Vagina (tissue), 2 donors: Measurements from ENCODE around the gene PDRG1. TPM values are rescaled to one million over a fixed set of nuclear protein-coding genes. Genes with fewer than 3 reads are reported as not detected.

Source experiments
- DNase-seq, 2 donors: peaks; one replicate each; pipeline ENCODE4 v3.0.0-alpha.2; 2017; ENCODE audit errors: extremely low spot score in 2 of 2
- H3K27ac ChIP-seq: fragments of 200-600 bp; sonication (generic); one replicate; pipeline ENCODE4 v1.5.1; 2019
- H3K27me3 ChIP-seq: fragments of 200-600 bp; sonication (generic); one replicate; pipeline ENCODE4 v1.5.1; 2019
- H3K36me3 ChIP-seq, 2 donors: fragments of 200-600 bp; sonication (generic); one replicate each; pipeline ENCODE4 v1.5.1; 2017 to 2019
- H3K4me1 ChIP-seq: fragments of 200-600 bp; sonication (generic); one replicate; pipeline ENCODE4 v1.5.1; 2019
- H3K4me3 ChIP-seq, 2 donors: fragments of 200-600 bp; sonication (generic); 1 replicate in 1 of 2; 2 replicates in 1 of 2; pipeline ENCODE4 v1.5.1; 2016 to 2019
- H3K9me3 ChIP-seq: fragments of 200-600 bp; sonication (generic); one replicate; pipeline ENCODE4 v1.5.1; 2019
- POLR2A ChIP-seq, 2 donors: fragments of 450-650 bp; IDR thresholded peaks; one replicate each; pipeline ENCODE4 v1.6.1; 2017; ENCODE audit warnings: antibody characterized with exemption in 2 of 2, mild to moderate bottlenecking in 2 of 2, moderate library complexity in 2 of 2
- POLR2AphosphoS5 ChIP-seq, 2 donors: sonication (generic); formaldehyde crosslinking; IDR thresholded peaks; one replicate each; pipeline ENCODE4 v1.9.0; 2017; ENCODE audit warnings: antibody characterized with exemption in 2 of 2, mild to moderate bottlenecking in 2 of 2, low read depth in 1 of 2; ENCODE audit not compliant: insufficient read depth in 1 of 2
- intact Hi-C: fragments of 100-400 bp; cut with DNase I; formaldehyde crosslinking; loops from one replicate; pipeline ENCODE4 v1.15.1; 2023
- total RNA-seq: library from RNA; depleted of rRNA; stranded (reverse); fragments of >200 nt; gene quantifications from one replicate; pipeline ENCODE4 v1.2.3, GENCODE V29; 2016
- TF ChIP-seq, protein P1 (sequence below), 3 experiments: fragments of 450-650 bp in 2 of 3; fragments of 200-600 bp in 1 of 3; sonication (generic) in 1 of 3; IDR thresholded peaks; one replicate each; pipeline ENCODE4 v1.5.1; 2017 to 2019; ENCODE audit warnings: antibody characterized with exemption in 3 of 3, mild to moderate bottlenecking in 2 of 3, moderate library complexity in 2 of 3

PDRG1 gene
- total RNA-seq, 1 donor from 2014 or later = 5.9 TPM

DNA sequence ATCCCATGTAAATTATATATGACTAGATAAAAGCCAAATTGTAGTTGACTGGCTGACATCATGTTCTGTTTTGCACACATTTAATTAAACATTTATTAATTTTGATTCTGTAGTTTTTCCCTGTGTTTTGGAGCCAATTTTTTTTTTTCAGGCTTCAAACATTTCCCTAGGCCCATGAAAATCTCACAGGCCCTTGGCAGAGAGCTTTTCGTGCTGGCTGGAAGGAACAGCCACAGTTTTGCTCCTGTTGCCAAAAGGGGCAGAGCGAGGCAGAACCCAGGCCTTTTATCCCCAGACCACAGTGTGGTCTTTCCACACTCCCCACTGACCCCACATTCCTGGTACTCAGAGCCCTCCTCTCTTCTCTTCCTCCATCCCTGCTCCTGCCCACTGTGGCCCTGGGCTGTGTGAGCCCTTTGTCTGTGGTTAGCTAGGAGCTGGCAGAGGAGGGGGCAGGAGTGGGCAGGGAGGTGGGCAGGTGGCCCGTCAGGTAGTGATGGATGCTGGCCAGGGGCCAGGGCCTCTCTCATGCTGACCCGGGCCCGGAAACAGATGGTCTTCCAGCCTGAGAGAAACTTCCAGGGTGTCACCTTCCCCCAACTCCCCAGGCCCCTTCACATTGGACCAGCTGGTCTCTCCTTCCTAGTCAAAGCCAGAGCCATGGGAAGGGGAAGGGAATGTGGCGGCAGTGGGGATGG, 38.9 kb upstream of the PDRG1 start:
- intact Hi-C loops = no loop called here
- Histone ChIP-seq H3K27ac (no peak overlapping the region), H3K9me3 (no peaks in the 10 kb centered on the region), H3K27me3 (no peaks in the 10 kb centered on the region), H3K36me3 (no peaks in the 10 kb centered on the region), H3K4me1 (no peaks in the 10 kb centered on the region), H3K4me3 (no peak overlapping the region)
- TF ChIP-seq POLR2A (IDR thresholded peaks at IDR 0.05) (no peak), POLR2AphosphoS5 (IDR thresholded peaks at IDR 0.05; ENCODE audit: insufficient read depth in 1 of 2, low read depth in 1 of 2) (no peak)
- TF ChIP-seq, protein P1, sequence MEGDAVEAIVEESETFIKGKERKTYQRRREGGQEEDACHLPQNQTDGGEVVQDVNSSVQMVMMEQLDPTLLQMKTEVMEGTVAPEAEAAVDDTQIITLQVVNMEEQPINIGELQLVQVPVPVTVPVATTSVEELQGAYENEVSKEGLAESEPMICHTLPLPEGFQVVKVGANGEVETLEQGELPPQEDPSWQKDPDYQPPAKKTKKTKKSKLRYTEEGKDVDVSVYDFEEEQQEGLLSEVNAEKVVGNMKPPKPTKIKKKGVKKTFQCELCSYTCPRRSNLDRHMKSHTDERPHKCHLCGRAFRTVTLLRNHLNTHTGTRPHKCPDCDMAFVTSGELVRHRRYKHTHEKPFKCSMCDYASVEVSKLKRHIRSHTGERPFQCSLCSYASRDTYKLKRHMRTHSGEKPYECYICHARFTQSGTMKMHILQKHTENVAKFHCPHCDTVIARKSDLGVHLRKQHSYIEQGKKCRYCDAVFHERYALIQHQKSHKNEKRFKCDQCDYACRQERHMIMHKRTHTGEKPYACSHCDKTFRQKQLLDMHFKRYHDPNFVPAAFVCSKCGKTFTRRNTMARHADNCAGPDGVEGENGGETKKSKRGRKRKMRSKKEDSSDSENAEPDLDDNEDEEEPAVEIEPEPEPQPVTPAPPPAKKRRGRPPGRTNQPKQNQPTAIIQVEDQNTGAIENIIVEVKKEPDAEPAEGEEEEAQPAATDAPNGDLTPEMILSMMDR (IDR thresholded peaks at IDR 0.05) = no peak
- DNase-seq = no peak

DNA sequence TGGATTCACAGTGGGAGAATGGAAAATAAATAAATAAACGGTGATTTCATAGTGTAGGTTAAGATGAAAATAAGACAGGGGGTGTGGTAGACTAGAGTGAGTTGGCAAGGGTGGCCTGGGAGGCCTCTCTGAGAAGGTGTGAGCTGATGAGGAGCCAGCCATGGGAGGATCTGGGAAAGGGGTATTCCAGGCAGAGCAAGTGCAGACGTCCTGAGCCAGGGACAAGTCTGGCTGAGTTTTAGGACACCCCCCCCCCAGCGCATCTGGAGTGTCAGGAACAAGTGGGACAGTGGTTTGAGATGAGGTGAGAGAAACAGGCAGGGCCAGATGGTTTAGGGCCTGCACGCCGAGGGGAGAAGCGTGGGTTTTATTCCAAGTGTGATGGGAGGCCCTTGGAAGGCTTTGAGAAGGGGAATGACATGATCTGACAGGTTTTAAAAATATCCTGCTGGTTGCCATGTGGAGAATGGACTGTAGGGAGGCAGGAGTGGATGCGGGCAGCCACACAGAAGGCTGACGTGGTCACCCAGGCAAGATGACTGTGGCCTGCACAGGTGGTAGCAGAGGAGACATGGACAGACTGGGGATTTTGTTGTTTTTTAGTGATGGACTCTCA, 37.3 kb upstream of the PDRG1 start:
- no peaks in the 10 kb centered on the region for H3K9me3 ChIP-seq
- H3K27ac ChIP-seq = no peak overlapping the region
- H3K4me1 ChIP-seq = no peaks in the 10 kb centered on the region
- H3K4me3 ChIP-seq = no peak overlapping the region
- DNase-seq = no peak
- intact Hi-C loops = no loop called here
- H3K36me3 ChIP-seq = no peaks in the 10 kb centered on the region
- no peaks in the 10 kb centered on the region for H3K27me3 ChIP-seq
- no peak for TF ChIP-seq POLR2AphosphoS5 (IDR thresholded peaks at IDR 0.05; ENCODE audit: insufficient read depth in 1 of 2, low read depth in 1 of 2)
- no peak for TF ChIP-seq POLR2A (IDR thresholded peaks at IDR 0.05)

DNA sequence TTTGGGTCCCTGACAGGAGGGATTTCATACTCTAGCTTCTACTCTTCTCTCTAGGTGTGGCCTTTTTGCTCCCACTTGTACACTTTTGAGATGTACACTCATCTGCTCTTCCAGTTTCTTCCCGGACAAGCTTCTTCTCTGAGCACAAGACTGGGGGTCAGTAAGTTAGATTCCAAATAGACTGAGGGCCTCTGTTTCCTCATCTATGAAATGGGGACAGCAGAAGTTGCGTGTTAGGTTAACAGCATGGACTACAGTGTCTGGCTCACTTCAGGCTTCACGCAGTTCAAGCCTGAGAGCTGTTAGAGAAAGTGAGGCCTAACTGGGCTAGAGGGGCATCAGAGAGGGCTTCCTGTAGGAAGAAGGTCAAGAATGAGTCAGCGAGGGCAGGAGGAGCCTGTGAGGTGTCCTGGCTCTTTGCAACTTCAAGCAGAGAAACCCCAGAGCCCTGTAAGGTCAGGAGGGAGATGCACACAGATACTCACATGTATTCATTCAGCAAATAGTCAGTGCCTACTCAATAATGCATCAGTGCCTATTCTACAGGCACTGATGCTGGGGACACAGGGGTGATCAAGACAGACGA, 36.7 kb upstream of the PDRG1 start:
- TF ChIP-seq, protein P1 (IDR thresholded peaks at IDR 0.05) = no peak
- TF ChIP-seq POLR2AphosphoS5 (IDR thresholded peaks at IDR 0.05; ENCODE audit: insufficient read depth in 1 of 2, low read depth in 1 of 2) = no peak
- TF ChIP-seq POLR2A (IDR thresholded peaks at IDR 0.05) = no peak
- no peak overlapping the region for H3K27ac ChIP-seq
- H3K4me1 ChIP-seq = no peaks in the 10 kb centered on the region
- H3K27me3 ChIP-seq = no peaks in the 10 kb centered on the region
- no peaks in the 10 kb centered on the region for H3K9me3 ChIP-seq
- no peak overlapping the region for H3K4me3 ChIP-seq
- intact Hi-C loops = no loop called here
- no peak for DNase-seq
- H3K36me3 ChIP-seq = no peaks in the 10 kb centered on the region

DNA sequence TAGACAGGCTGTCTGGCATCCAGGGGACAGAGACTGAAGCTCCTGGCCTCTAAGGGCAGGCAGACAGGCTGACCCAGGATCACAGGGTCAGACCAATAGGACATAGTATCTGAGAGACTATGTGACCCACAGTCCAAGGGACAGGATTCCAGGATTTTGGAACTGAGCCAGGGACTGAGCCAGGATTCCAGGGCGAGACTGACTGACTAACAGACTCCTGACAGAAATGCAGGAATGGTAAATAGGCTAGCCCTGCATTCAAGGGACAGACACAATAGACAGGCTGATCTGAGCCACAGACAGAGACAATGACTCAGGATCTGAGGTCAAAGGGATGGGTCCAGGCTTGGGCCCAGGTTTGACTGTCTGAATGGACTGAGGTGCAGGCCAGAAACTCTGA, 35.9 kb upstream of the PDRG1 start:
- no peak overlapping the region for H3K4me3 ChIP-seq
- H3K27me3 ChIP-seq = no peaks in the 10 kb centered on the region
- no peak for DNase-seq
- no peaks in the 10 kb centered on the region for H3K9me3 ChIP-seq
- TF ChIP-seq POLR2AphosphoS5 (IDR thresholded peaks at IDR 0.05; ENCODE audit: insufficient read depth in 1 of 2, low read depth in 1 of 2) (no peak), POLR2A (IDR thresholded peaks at IDR 0.05) (no peak)
- TF ChIP-seq, protein P1 (IDR thresholded peaks at IDR 0.05) = no peak
- no peak overlapping the region for H3K27ac ChIP-seq
- intact Hi-C loops = no loop called here
- no peaks in the 10 kb centered on the region for H3K4me1 ChIP-seq
- no peaks in the 10 kb centered on the region for H3K36me3 ChIP-seq

DNA sequence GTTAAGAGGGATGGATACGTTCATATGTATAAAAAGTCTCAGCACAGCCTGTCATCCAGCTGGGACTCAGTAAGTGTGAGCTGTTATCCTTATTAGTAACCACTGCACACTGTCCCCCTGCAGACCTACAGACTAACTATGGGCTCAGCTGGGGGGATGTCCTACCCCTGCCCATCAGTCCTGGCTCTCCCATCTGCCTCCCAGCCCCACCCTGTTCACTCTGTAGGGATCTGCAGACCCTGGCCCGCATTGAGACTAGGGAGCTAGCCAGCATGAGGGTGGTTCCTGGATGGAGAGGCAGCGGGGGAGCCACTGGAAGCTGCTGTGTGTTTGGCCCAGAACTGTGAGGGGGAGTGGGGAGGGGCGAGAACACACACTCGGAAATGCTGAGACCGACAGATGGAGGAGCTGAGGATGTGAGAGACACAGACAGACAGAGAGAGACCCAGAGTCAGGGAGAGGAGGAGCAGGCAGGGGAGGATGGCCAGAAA, 33.2 kb upstream of the PDRG1 start:
- TF ChIP-seq POLR2A (IDR thresholded peaks at IDR 0.05) (no peak), POLR2AphosphoS5 (IDR thresholded peaks at IDR 0.05; ENCODE audit: insufficient read depth in 1 of 2, low read depth in 1 of 2) (no peak)
- TF ChIP-seq, protein P1 (IDR thresholded peaks at IDR 0.05) = no peak
- intact Hi-C loops = no loop called here
- Histone ChIP-seq H3K4me1 (no peaks in the 10 kb centered on the region), H3K27ac (no peak overlapping the region), H3K27me3 (no peaks in the 10 kb centered on the region), H3K9me3 (no peaks in the 10 kb centered on the region), H3K4me3 (no peak overlapping the region), H3K36me3 (no peaks in the 10 kb centered on the region)
- no peak for DNase-seq
